Neural cell (in vitro differentiated cells): ENCODE measurements around the gene DUSP28.

Source experiments
- EP300 ChIP-seq: fragments of 450-650 bp; conservative IDR thresholded peaks from 2 replicates; pipeline ENCODE4 v1.6.1; 2014; ENCODE audit warnings: antibody characterized with exemption, mild to moderate bottlenecking, moderate library complexity; ENCODE audit not compliant: poor library complexity, severe bottlenecking
- EZH2 ChIP-seq: fragments of 200-600, 300-800 bp; shearing (Covaris generic), sonication (generic); IDR thresholded peaks from 2 replicates; pipeline ENCODE4 v1.6.1; 2014; ENCODE audit warnings: antibody characterized with exemption, low read length, borderline replicate concordance, mild to moderate bottlenecking; ENCODE audit not compliant: insufficient read depth, poor library complexity, severe bottlenecking
- MXI1 ChIP-seq: fragments of 450-650 bp; conservative IDR thresholded peaks from 2 replicates; pipeline ENCODE4 v1.6.1; 2014; ENCODE audit warnings: antibody characterized with exemption, mild to moderate bottlenecking; ENCODE audit not compliant: poor library complexity, severe bottlenecking
- POLR2AphosphoS5 ChIP-seq: IDR thresholded peaks from 2 replicates; pipeline ENCODE4 v1.6.1; 2012
- RAD21 ChIP-seq: fragments of 450-650 bp; conservative IDR thresholded peaks from 2 replicates; pipeline ENCODE4 v1.6.1; 2014; ENCODE audit warnings: antibody characterized with exemption, mild to moderate bottlenecking, moderate library complexity
- SMC3 ChIP-seq: fragments of 450-650 bp; conservative IDR thresholded peaks from 2 replicates; pipeline ENCODE4 v1.6.1; 2014; ENCODE audit warnings: antibody characterized with exemption, mild to moderate bottlenecking, moderate library complexity; ENCODE audit not compliant: poor library complexity
- TF ChIP-seq, protein P1 (sequence below): fragments of 450-650 bp; IDR thresholded peaks from 2 replicates; pipeline ENCODE4 v1.5.1; 2014; ENCODE audit warnings: antibody characterized with exemption, mild to moderate bottlenecking, moderate library complexity; ENCODE audit not compliant: poor library complexity, severe bottlenecking
- TF ChIP-seq, protein P2 (sequence below): IDR thresholded peaks from 2 replicates; pipeline ENCODE4 v1.6.1; 2012; ENCODE audit warnings: borderline replicate concordance

DNA sequence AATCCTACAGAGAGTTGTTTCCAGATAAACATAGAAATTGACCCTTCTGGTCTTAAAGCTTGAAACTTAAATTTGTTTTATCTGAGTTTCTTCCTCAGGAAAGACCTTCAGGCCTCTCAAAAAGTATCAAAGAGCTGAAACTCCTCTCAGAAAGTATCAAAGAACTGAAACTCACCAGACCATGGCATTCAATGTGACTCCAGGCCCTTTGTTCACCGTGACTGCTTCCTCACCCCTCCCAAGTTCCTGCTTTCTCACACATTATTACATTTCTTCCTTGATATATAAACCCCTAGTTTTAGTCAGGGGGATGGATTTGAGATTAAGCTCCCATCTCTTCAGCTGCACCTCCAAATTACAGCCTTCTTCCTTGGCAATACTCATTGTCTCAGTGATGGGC is 8.3 kb upstream of the DUSP28 start:
- no peak for TF ChIP-seq POLR2AphosphoS5
- TF ChIP-seq, protein P1, sequence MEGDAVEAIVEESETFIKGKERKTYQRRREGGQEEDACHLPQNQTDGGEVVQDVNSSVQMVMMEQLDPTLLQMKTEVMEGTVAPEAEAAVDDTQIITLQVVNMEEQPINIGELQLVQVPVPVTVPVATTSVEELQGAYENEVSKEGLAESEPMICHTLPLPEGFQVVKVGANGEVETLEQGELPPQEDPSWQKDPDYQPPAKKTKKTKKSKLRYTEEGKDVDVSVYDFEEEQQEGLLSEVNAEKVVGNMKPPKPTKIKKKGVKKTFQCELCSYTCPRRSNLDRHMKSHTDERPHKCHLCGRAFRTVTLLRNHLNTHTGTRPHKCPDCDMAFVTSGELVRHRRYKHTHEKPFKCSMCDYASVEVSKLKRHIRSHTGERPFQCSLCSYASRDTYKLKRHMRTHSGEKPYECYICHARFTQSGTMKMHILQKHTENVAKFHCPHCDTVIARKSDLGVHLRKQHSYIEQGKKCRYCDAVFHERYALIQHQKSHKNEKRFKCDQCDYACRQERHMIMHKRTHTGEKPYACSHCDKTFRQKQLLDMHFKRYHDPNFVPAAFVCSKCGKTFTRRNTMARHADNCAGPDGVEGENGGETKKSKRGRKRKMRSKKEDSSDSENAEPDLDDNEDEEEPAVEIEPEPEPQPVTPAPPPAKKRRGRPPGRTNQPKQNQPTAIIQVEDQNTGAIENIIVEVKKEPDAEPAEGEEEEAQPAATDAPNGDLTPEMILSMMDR = no peak
- no peak for TF ChIP-seq EP300
- no peak for TF ChIP-seq RAD21
- TF ChIP-seq, protein P2, sequence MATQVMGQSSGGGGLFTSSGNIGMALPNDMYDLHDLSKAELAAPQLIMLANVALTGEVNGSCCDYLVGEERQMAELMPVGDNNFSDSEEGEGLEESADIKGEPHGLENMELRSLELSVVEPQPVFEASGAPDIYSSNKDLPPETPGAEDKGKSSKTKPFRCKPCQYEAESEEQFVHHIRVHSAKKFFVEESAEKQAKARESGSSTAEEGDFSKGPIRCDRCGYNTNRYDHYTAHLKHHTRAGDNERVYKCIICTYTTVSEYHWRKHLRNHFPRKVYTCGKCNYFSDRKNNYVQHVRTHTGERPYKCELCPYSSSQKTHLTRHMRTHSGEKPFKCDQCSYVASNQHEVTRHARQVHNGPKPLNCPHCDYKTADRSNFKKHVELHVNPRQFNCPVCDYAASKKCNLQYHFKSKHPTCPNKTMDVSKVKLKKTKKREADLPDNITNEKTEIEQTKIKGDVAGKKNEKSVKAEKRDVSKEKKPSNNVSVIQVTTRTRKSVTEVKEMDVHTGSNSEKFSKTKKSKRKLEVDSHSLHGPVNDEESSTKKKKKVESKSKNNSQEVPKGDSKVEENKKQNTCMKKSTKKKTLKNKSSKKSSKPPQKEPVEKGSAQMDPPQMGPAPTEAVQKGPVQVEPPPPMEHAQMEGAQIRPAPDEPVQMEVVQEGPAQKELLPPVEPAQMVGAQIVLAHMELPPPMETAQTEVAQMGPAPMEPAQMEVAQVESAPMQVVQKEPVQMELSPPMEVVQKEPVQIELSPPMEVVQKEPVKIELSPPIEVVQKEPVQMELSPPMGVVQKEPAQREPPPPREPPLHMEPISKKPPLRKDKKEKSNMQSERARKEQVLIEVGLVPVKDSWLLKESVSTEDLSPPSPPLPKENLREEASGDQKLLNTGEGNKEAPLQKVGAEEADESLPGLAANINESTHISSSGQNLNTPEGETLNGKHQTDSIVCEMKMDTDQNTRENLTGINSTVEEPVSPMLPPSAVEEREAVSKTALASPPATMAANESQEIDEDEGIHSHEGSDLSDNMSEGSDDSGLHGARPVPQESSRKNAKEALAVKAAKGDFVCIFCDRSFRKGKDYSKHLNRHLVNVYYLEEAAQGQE = no peak
- TF ChIP-seq SMC3 = no peak
- TF ChIP-seq MXI1 = no peak
- no peak for TF ChIP-seq EZH2
